ENCODE results near the gene MLH1.
"Not testable (repeated sequence)": the region's sequence is repeated elsewhere in the genome, so short reads cannot be mapped to it uniquely, and the experiment has no call there.

The MLH1 gene

GRCh38 chr3:36954452-36955134 lies 38.7 kb upstream of the MLH1 start:
- no peak for TF ChIP-seq CTCF (IDR thresholded peaks at IDR 0.05; ENCODE audit: insufficient read depth, low read depth, low read length, missing control alignments)
- peak; percentile 14 for DNase-seq (ENCODE audit: low read depth)
- no peak overlapping the region for H3K4me3 ChIP-seq (ENCODE audit: low read length)

- DNase-seq (ENCODE audit: low read depth), result no peak
- no peak for TF ChIP-seq CTCF (IDR thresholded peaks at IDR 0.05; ENCODE audit: insufficient read depth, low read depth, low read length, missing control alignments)
- no peak overlapping the region for H3K4me3 ChIP-seq (ENCODE audit: low read length)
Observed at GRCh38 chr3:36956155-36956554, 37.2 kb upstream of the MLH1 start.

- no peak overlapping the region for H3K4me3 ChIP-seq (ENCODE audit: low read length)
- DNase-seq (ENCODE audit: low read depth), result no peak
- no peak for TF ChIP-seq CTCF (IDR thresholded peaks at IDR 0.05; ENCODE audit: insufficient read depth, low read depth, low read length, missing control alignments)
Observed at GRCh38 chr3:36957063-36957462, 36.3 kb upstream of the MLH1 start.

- H3K4me3 ChIP-seq (ENCODE audit: low read length), result no peak overlapping the region
- TF ChIP-seq CTCF (IDR thresholded peaks at IDR 0.05; ENCODE audit: insufficient read depth, low read depth, low read length, missing control alignments), result no peak
- peak; percentile 93 for DNase-seq (ENCODE audit: low read depth)
Observed at GRCh38 chr3:36957862-36958686, 35.2 kb upstream of the MLH1 start.

- H3K4me3 ChIP-seq (ENCODE audit: low read length), result no peak overlapping the region
- TF ChIP-seq CTCF (IDR thresholded peaks at IDR 0.05; ENCODE audit: insufficient read depth, low read depth, low read length, missing control alignments), result no peak
- DNase-seq (ENCODE audit: low read depth), result peak; percentile 7
Observed at GRCh38 chr3:36959821-36960220, 33.5 kb upstream of the MLH1 start.

- no peak for TF ChIP-seq CTCF (IDR thresholded peaks at IDR 0.05; ENCODE audit: insufficient read depth, low read depth, low read length, missing control alignments)
- no peak for DNase-seq (ENCODE audit: low read depth)
- no peak overlapping the region for H3K4me3 ChIP-seq (ENCODE audit: low read length)
Observed at GRCh38 chr3:36960502-36960901, 32.8 kb upstream of the MLH1 start.

GRCh38 chr3:36963008-36963407 lies 30.3 kb upstream of the MLH1 start:
- H3K4me3 ChIP-seq (ENCODE audit: low read length), result not testable (repeated sequence)

More at GRCh38 chr3:36963008-36963407, 30.3 kb upstream of the MLH1 start:
- DNase-seq (ENCODE audit: low read depth), result not testable (repeated sequence)

All from epithelial cell of esophagus (primary cell).